Measurements from ENCODE around the gene KRT33A.
"Not testable (repeated sequence)": the region's sequence is repeated elsewhere in the genome, so short reads cannot be mapped to it uniquely, and the experiment has no call there.

The KRT33A gene

DNA sequence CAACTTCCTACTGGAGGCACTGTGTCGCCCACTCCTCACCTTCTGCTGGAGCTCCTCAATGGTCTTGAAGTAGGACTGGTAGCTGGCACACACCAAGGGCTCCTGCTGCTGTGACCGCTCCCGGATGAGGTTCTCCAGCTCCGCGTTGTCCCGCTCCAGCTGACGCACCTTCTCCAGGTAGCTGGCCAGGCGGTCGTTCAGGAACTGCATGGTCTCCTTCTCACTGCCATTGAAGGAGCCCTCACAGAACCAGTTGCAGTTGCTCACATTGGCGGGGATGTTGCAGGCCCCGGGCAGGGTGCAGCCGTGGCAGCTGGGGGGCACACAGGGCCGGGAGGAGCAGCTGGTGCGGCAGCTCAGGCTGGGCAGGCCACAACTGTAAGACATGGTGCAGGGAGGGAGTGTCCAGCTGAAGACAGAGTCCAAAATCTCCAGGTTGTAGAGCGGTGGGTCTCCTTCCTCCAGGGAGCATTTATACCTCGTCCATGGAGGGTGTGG is at the start of gene KRT33A:
TSS of gene KRT33A (minus strand) at position 448 of the 498 bp plus-strand sequence. CDS start at position 387, 61 bp downstream.
- DNase-seq (ENCODE audit: low read depth); H3K4me3 ChIP-seq (ENCODE audit: control insufficient read depth, low read depth, low read length): not testable (repeated sequence)

DNA sequence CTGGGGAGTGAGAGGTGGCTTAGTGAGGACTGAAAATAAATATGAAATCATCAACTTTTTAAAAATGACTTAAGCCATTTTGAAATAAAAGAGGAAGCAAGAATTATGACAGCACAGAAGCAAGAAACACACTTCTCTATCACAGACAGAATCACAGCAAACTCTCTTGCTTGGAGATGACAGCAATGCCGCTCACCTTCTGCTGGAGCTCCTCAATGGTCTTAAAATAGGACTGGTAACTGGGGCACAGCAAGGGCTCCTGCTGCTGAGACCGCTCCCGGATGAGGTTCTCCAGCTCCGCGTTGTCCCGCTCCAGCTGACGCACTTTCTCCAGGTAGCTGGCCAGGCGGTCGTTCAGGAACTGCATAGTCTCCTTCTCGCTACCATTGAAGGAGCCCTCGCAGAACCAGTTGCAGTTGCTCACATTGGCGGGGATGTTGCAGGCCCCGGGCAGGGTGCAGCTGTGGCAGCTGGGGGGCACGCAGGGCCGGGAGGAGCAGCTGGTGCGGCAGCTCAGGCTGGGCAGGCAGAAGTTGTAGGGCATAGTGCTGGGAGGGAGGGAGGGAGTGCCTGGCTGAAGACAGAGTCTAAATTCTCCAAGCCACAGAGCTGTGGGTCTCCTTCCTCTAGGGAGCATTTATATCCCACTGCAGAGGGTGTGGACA is 46.5 kb upstream of the KRT33A start, which contains the start of gene KRT31:
TSS of gene KRT31 (minus strand) at position 613 of the 665 bp plus-strand sequence. CDS start at position 544, 69 bp downstream.
- H3K4me3 ChIP-seq (ENCODE audit: control insufficient read depth, low read depth, low read length): no peak within 1 kb of the TSS
- TF ChIP-seq, protein P1, sequence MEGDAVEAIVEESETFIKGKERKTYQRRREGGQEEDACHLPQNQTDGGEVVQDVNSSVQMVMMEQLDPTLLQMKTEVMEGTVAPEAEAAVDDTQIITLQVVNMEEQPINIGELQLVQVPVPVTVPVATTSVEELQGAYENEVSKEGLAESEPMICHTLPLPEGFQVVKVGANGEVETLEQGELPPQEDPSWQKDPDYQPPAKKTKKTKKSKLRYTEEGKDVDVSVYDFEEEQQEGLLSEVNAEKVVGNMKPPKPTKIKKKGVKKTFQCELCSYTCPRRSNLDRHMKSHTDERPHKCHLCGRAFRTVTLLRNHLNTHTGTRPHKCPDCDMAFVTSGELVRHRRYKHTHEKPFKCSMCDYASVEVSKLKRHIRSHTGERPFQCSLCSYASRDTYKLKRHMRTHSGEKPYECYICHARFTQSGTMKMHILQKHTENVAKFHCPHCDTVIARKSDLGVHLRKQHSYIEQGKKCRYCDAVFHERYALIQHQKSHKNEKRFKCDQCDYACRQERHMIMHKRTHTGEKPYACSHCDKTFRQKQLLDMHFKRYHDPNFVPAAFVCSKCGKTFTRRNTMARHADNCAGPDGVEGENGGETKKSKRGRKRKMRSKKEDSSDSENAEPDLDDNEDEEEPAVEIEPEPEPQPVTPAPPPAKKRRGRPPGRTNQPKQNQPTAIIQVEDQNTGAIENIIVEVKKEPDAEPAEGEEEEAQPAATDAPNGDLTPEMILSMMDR (IDR thresholded peaks at IDR 0.05; ENCODE audit: control insufficient read depth, insufficient read depth, low read depth, low read length, missing control alignments): no peak
- no peak for DNase-seq (ENCODE audit: low read depth)

- no peak for DNase-seq (ENCODE audit: low read depth)
- TF ChIP-seq, protein P1 (IDR thresholded peaks at IDR 0.05; ENCODE audit: control insufficient read depth, insufficient read depth, low read depth, low read length, missing control alignments): no peak
Measured at GRCh38 chr17:41396340-41396739, 45.7 kb upstream of the KRT33A start.

GRCh38 chr17:41395611-41396010 is 45.0 kb upstream of the KRT33A start:
- TF ChIP-seq, protein P1 (IDR thresholded peaks at IDR 0.05; ENCODE audit: control insufficient read depth, insufficient read depth, low read depth, low read length, missing control alignments): no peak
- no peak for DNase-seq (ENCODE audit: low read depth)
- no peak overlapping the region for H3K4me3 ChIP-seq (ENCODE audit: control insufficient read depth, low read depth, low read length)

More at GRCh38 chr17:41396340-41396739, 45.7 kb upstream of the KRT33A start:
- no peak overlapping the region for H3K4me3 ChIP-seq (ENCODE audit: control insufficient read depth, low read depth, low read length)

DNA sequence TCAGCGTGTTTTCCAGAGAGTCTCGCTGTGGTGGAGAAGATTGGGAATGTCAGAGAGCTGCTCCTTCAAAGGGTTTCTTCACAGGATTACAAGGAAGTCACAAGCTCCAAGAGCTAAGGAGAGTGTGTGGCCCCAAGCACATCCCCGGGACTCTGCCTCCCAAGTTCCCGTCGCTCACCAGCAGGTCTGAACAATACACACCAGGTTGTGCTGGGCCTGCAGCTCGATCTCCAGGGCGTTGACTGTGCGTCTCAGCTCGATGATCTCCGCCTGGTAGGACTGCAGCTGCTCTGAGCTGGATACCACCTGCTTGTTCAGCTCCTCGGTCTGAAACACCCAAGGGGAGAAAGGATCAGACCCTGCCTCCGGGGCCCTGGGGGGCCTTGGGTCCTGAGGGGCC is 44.4 kb upstream of the KRT33A start:
- H3K4me3 ChIP-seq (ENCODE audit: control insufficient read depth, low read depth, low read length); DNase-seq (ENCODE audit: low read depth): not testable (repeated sequence)

- TF ChIP-seq, protein P1 (IDR thresholded peaks at IDR 0.05; ENCODE audit: control insufficient read depth, insufficient read depth, low read depth, low read length, missing control alignments): no peak
- DNase-seq (ENCODE audit: low read depth): no peak
- no peak overlapping the region for H3K4me3 ChIP-seq (ENCODE audit: control insufficient read depth, low read depth, low read length)
Measured at GRCh38 chr17:41394254-41394996, 43.8 kb upstream of the KRT33A start.

DNA sequence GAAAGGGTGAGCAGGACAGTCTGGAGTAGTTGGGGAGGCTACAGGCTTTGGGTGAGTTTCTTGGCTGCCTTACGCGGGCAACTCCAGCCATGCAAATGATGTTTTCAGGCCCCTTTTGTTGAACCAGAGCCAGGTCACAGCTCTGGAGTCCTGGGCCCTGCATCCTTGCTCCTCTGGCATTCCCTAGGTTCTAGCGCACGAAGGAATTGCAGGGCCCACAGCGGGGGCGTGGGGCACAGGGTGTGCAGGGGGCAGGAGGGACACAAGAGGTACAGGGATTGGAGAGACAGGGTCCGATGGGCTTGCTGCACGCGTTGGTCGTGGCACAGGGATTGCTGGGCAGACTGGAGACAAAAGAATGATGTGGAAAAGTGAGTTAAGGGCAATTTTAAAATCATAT is 43.2 kb upstream of the KRT33A start:
- no peak for DNase-seq (ENCODE audit: low read depth)
- TF ChIP-seq, protein P1 (IDR thresholded peaks at IDR 0.05; ENCODE audit: control insufficient read depth, insufficient read depth, low read depth, low read length, missing control alignments): no peak
- H3K4me3 ChIP-seq (ENCODE audit: control insufficient read depth, low read depth, low read length): no peak overlapping the region
